ENCODE data around the gene CNIH3. TPM values are rescaled to one million over a fixed set of nuclear protein-coding genes. Genes with fewer than 3 reads are reported as not detected.

CNIH3 gene
- total and polyA plus RNA-seq, 2 of the 4 experiments (the other 2 are of a cell fraction): 2.0 to 2.9 TPM

DNA sequence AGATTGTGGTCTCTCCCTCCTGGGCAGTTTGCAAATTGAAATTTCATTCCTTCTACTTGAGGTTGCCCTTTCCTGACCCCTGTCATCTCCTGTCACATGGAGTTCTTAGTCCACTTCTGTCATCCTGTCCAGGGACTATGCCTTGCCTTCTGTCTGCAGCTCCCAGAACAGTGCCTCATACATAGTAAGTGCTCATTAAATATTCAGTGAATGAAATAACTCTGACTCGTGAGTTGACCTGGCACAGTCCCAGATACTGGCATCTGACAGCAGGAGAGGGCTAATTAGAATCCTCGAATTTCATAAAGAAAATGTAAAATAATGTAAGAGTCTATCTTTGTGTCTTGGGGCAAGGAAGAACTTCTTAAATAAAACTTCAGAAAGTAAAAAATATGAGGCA is 50.8 kb downstream of the CNIH3 start:
- TF ChIP-seq, protein P1, sequence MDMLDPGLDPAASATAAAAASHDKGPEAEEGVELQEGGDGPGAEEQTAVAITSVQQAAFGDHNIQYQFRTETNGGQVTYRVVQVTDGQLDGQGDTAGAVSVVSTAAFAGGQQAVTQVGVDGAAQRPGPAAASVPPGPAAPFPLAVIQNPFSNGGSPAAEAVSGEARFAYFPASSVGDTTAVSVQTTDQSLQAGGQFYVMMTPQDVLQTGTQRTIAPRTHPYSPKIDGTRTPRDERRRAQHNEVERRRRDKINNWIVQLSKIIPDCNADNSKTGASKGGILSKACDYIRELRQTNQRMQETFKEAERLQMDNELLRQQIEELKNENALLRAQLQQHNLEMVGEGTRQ (IDR thresholded peaks at IDR 0.05; ENCODE audit: low read depth, low read length): no peak
- no peak for TF ChIP-seq RCOR1 (IDR thresholded peaks at IDR 0.05; ENCODE audit: insufficient replicate concordance, low read length)
- no peak for TF ChIP-seq CEBPB (IDR thresholded peaks at IDR 0.05; ENCODE audit: low read depth, low read length)
- TF ChIP-seq MXI1 (IDR thresholded peaks at IDR 0.05; ENCODE audit: borderline replicate concordance, low read depth, low read length): no peak
- no peak for TF ChIP-seq NFE2L2 (IDR thresholded peaks at IDR 0.05; ENCODE audit: low read depth, low read length)
- no peak for TF ChIP-seq CHD1 (IDR thresholded peaks at IDR 0.05; ENCODE audit: low read depth, low read length)
- TF ChIP-seq, protein P2, sequence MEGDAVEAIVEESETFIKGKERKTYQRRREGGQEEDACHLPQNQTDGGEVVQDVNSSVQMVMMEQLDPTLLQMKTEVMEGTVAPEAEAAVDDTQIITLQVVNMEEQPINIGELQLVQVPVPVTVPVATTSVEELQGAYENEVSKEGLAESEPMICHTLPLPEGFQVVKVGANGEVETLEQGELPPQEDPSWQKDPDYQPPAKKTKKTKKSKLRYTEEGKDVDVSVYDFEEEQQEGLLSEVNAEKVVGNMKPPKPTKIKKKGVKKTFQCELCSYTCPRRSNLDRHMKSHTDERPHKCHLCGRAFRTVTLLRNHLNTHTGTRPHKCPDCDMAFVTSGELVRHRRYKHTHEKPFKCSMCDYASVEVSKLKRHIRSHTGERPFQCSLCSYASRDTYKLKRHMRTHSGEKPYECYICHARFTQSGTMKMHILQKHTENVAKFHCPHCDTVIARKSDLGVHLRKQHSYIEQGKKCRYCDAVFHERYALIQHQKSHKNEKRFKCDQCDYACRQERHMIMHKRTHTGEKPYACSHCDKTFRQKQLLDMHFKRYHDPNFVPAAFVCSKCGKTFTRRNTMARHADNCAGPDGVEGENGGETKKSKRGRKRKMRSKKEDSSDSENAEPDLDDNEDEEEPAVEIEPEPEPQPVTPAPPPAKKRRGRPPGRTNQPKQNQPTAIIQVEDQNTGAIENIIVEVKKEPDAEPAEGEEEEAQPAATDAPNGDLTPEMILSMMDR (conservative IDR thresholded peaks at IDR 0.05; ENCODE audit: low read depth, low read length): no peak
- no peak for TF ChIP-seq RFX5 (IDR thresholded peaks at IDR 0.05; ENCODE audit: low read depth, low read length)
- TF ChIP-seq BHLHE40 (IDR thresholded peaks at IDR 0.05; ENCODE audit: low read depth, low read length): no peak
- TF ChIP-seq RAD21 (IDR thresholded peaks at IDR 0.05; ENCODE audit: low read length): no peak
- no peak for TF ChIP-seq POLR2A (IDR thresholded peaks at IDR 0.05; ENCODE audit: low read depth, low read length)
- TF ChIP-seq, protein P3, sequence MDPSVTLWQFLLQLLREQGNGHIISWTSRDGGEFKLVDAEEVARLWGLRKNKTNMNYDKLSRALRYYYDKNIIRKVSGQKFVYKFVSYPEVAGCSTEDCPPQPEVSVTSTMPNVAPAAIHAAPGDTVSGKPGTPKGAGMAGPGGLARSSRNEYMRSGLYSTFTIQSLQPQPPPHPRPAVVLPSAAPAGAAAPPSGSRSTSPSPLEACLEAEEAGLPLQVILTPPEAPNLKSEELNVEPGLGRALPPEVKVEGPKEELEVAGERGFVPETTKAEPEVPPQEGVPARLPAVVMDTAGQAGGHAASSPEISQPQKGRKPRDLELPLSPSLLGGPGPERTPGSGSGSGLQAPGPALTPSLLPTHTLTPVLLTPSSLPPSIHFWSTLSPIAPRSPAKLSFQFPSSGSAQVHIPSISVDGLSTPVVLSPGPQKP (IDR thresholded peaks at IDR 0.05; ENCODE audit: borderline replicate concordance, low read depth, low read length): no peak
- no peak for TF ChIP-seq SMC3 (IDR thresholded peaks at IDR 0.05; ENCODE audit: low read depth, low read length)
- TF ChIP-seq MAZ (IDR thresholded peaks at IDR 0.05; ENCODE audit: borderline replicate concordance, low read depth, low read length): no peak

More for the DNA sequence above, 50.8 kb downstream of the CNIH3 start:
- no peak overlapping the region for H3K4me3 ChIP-seq (ENCODE audit: insufficient read depth, low read depth, low read length)
- no peak overlapping the region for H4K8ac ChIP-seq (ENCODE audit: low read depth in 2 of 2, low read length in 2 of 2)
- H4K20me1 ChIP-seq (ENCODE audit: insufficient read depth, low read length): no peaks in the 10 kb centered on the region
- no peak overlapping the region for H3K23ac ChIP-seq (ENCODE audit: low read depth, low read length)
- H3K4me1 ChIP-seq (ENCODE audit: control insufficient read depth, insufficient read depth, low read length): peaks cover 2% of the 10 kb centered on the region; the same call in 1 of the 2 replicates
- no peak overlapping the region for H3K18ac ChIP-seq (ENCODE audit: low read depth, low read length)
- no peaks in the 10 kb centered on the region; the same call in 1 of the 2 replicates for H3K27me3 ChIP-seq (ENCODE audit: control insufficient read depth, insufficient read depth, low read length)
- no peak overlapping the region for H3K9ac ChIP-seq (ENCODE audit: low read depth, low read length)
- no peaks in the 10 kb centered on the region for H3K9me3 ChIP-seq (ENCODE audit: control insufficient read depth, insufficient read depth, low read length)
- ATAC-seq (ENCODE audit: low read depth) (no peak), DNase-seq (no peak)
- no peak overlapping the region for H2AK9ac ChIP-seq (replicated peaks; ENCODE audit: low read depth, low read length, poor library complexity)
- whole genome bisulfite sequencing, 2 experiments (ENCODE audit: extremely low coverage in 2 of 2, insufficient read length in 1 of 2): no CpG with 5 or more reads among the region's 2 CpGs
- H3K79me1 ChIP-seq (ENCODE audit: low read depth in 1 of 2, low read length in 2 of 2): peaks cover 0 to 11% of the 10 kb centered on the region in 2 experiments; a peak in 1 of 4 replicates
- no peak overlapping the region for H3K14ac ChIP-seq (replicated peaks; ENCODE audit: low read depth, low read length)
- H4K5ac ChIP-seq (ENCODE audit: low read depth, low read length): no peak overlapping the region
- POLR2A ChIA-PET (ENCODE audit: unreplicated experiment): no interaction called here
- intact Hi-C loops (cut with micrococcal nuclease) (no loop called here), in situ Hi-C loops (cut with MboI; ENCODE audit: low sequenced_read_pairs) (no loop called here), dilution Hi-C loops (cut with HindIII; ENCODE audit: low sequenced_read_pairs, unreplicated experiment) (no loop called here)
- H2BK20ac ChIP-seq (ENCODE audit: low read depth, low read length): no peak overlapping the region
- no peak overlapping the region for H3K4me2 ChIP-seq (ENCODE audit: low read depth, low read length)
- no peak overlapping the region for H2BK15ac ChIP-seq (ENCODE audit: low read depth, low read length)
- no peak overlapping the region for H2BK120ac ChIP-seq (ENCODE audit: low read depth, low read length)
- no peak overlapping the region for H2AK5ac ChIP-seq (ENCODE audit: low read depth, low read length)
- H3K36me3 ChIP-seq (ENCODE audit: control insufficient read depth, insufficient read depth, low read length): no peaks in the 10 kb centered on the region
- BruUV-seq (replicated peaks): no TSS peak
- CTCF ChIA-PET: no interaction called here
- H4K91ac ChIP-seq (ENCODE audit: insufficient read depth, low read depth, low read length): no peak overlapping the region
- H2AFZ ChIP-seq (replicated peaks; ENCODE audit: low read length, poor library complexity): no peak overlapping the region
- no peak overlapping the region for H3K4ac ChIP-seq (ENCODE audit: low read depth, low read length)
- H2BK5ac ChIP-seq (ENCODE audit: low read depth, low read length, poor library complexity, severe bottlenecking): no peak overlapping the region
- no peak overlapping the region for H3K27ac ChIP-seq (ENCODE audit: insufficient read depth, low read length)
- no peak overlapping the region for H3K56ac ChIP-seq (ENCODE audit: extremely low read depth, insufficient read depth, low read length)
- H3K9me1 ChIP-seq (ENCODE audit: insufficient read depth, low read length): no peaks in the 10 kb centered on the region

All from IMR-90 (cell line).